HG03108 (cell line): ENCODE data around the gene MAGOH.
"Not testable (repeated sequence)": the region's sequence is repeated elsewhere in the genome, so short reads cannot be mapped to it uniquely, and the experiment has no call there.

Source experiments
- ATAC-seq: cut with Tn5 transposase; IDR thresholded peaks from one replicate; pipeline ENCODE4 v1.9.1; 2021; ENCODE audit warnings: moderate library complexity; ENCODE audit not compliant: unreplicated experiment

Gene MAGOH

DNA sequence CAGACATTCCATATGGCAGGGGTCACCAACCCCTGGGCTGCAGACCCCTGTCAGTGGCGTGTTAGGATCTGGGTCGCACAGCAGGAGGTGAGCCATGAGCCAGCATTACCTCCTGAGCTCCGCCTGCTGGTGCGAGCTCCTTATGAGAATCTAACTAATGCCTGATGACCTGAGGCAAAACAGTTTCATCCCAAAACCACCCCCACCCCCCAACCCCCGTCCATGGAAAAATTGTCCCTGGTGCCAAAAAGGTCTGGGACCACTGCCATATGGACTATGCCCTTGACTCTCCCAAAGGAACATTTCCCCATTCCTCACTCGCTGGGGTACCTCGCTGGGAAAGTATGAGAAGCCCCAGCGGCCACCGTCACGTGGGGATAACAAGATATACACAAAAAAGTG lies 48.1 kb downstream of the MAGOH start:
- no peak for ATAC-seq

DNA sequence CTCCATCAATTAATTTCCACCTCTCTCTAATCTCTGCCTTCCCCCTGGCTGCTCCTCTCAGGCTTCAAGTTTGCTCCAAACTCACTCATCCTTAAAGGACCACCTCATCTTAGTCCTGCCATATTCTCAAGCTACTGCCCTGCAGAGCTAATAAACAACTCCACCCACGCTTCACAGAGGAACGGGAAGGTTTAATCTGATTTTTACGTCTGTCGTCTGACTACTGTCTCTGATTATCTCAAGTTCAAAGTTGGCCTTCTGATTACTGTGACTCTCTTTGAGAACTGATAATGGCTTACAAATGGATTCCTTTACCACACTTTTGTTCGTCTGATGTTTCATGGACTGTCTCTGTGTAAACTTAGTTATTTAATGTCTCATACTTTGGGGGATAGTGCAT lies 49.3 kb downstream of the MAGOH start:
- ATAC-seq = no peak

DNA sequence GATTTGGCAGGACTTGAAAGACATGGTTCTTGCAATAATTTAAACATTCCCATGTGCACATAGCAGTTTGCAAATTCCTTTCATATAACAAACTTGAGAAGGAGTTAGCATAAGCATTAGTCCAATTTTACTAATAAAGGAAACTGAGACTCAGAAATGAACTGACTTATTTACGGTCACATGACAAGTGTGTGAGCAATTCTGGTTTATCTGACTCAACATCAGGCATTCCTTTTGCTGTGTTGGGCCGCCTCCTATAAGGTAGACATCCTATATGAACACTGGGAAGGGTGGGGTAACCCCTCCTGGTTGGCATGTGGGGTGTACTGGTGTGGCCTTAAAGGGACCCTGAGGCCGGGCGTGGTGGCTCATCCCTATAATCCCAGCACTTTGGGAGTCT lies 50.2 kb downstream of the MAGOH start:
- no peak for ATAC-seq

DNA sequence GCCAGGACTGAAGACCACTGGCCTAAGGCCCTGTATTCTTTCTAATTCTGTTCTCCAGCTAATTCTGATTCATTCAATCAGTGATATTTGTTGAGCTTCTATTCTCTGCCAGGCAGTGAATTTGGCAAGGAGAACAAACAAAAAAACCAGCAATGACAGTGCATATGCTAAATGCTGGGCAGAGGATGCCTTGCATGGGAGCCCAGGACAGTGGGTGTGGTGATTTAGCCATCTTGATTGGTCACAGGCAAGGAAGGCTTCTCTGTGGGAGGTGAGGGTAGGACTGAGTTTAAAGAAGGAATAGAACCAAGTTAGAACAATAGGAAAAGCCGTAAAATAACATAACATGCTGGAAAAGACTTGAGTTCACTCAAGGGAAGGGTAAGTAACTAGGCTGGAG lies 50.9 kb downstream of the MAGOH start:
- ATAC-seq = no peak

DNA sequence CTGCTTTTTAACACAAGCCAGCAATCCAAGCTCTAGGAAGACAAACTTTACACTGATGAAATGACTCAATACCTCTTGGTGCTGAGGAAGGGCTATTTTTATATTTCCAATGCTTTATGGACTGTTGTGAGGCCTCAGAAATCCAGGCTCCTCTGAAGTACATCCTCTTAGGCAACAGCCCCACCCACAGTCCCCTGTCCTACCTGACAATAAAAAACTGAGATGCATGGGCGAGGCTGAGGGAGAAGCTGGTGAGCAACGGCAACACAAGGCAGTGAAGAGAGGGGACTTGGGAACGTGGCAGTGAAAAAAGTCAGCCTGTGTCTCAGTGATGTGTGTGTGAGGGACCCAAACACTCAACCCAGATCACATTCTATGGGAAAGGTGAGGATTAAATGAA lies 51.8 kb downstream of the MAGOH start:
- ATAC-seq = no peak

DNA sequence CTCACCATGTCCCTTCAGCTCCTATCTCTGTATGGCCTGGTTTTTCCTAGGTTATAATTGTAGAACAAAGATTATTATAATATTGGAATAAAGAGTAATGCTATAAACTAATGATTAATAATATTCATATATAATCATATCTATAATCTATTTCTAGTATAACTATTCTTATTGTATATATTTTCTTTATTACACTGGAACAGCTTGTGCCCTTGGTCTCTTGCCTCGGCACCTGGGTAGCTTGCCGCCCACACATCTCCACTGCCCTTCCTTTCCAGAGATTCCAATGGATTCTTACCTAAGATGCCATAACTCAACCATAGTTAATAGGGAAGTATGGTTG lies 52.4 kb downstream of the MAGOH start:
- ATAC-seq = not testable (repeated sequence)

DNA sequence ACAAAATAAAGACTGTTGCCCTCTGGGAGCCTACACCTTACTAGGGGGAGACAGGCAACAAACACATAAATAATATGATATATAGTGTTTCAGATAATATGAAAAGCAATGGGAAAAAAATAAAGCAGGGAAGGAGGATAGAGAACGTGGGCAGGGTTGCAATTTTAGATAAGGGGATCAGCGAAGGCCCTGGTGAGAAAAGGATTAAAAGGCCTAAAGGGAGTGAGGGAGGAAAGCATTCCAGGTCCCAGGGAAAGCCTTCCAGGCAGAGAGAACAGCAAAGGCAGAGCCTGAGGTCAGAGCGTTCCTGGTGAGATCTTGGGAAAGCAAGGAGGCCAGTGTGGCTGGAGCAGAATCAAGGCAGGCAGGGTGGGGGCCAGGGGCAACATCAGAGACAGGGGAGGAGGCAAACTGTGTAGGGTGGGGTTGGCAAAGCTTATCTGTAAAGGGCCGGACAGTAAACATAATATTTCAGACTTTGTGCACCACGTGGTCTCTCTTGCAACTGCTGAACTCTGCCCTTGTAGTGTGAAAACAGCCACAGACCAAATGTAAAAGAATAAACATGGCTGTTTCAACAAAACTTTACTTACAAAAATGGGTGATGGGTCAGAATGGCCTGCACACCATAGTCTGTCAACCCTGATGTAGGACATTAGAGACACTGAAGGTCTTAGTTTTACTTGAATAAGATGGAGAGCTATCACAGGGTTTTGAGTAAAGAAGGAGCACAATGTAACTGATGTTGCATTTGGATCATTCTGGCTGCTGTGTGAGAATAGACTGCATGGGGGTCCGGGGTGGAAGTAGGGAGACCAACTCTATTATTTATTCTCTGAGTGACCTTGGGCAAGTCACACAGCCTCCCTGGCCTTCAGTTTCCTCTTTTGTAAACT lies 55.0 kb downstream of the MAGOH start:
- no peak for ATAC-seq

DNA sequence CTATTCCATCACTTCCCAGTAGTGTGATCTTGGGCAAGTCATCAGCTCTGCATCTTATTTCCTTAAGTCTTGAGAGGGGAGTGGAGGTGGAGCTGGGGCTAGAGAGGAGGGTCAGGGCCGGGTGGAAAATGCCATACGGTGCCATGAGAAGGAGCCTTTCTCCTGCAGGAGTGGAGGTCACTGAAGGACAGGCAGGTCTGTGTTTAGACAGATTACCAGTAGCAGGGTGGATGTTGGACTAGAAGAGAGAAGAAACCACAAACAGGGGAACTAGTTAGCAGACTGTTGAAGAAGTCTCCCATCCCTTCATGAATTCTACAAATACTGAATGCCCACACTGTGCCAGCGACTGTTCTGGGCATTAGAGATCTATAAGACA lies 55.6 kb downstream of the MAGOH start:
- no peak for ATAC-seq

DNA sequence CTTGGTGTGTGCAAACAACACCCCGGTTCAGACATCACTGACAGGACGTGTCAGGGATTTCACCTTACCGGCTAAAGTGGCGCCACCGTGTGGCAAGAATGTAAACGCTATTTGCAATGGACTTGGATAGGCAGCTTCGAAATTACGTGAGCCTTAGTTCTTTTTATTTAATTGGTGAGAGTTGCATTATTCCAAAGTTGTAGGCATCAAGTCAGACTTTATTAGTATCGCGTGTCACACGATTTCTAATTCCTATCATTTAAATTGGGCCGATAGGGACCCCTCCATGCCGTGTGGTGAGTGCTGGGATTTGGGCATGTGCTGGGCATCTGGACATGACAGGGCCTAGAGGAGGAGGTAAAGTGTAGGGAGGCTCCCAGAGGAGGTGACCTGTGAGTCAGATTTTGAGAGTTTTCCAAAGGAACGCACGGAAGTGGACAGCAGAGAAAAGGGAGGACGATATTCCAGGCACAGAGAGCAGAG lies 56.2 kb downstream of the MAGOH start:
- ATAC-seq = no peak

DNA sequence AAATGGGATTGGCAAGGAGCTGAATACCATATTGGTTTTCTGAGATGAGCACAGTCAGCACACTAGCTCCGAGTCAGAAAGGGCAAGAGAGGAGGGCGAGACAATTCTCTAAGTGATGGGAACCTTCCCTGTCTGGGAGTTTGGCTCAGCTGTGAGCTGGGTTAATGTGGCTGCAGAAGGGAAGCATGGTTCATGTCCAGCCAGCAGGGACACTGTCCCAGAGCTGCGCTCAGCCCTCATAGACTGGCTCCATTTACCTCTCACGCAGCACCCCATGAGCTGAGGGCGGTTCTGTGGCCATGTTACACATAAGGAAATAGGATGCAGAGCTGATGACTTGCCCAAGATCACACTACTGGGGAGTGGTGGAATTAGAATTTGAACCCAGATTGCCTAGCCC lies 57.4 kb downstream of the MAGOH start:
- ATAC-seq = no peak

DNA sequence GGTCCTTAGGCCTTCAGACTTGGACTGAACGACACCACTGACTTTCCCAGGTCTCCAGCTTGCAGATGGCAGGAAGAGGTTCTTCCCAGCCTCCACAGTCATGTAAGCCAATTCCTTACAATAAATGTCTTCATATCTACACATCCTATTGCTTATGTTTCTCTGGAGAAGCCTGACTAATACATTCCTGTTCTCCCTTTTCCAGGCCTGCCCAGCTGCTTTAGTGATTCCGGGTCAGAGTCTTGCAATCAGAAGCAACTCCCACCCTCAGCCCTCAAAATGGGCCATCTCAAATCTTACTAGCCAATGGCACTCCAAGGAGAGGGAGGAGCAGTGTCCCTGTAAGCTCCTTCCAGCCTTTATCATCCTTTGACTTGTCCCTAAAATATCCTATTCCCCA lies 58.1 kb downstream of the MAGOH start:
- ATAC-seq = no peak
